GM18519 (cell line): ENCODE data around the gene EXOC6.
"Not testable (repeated sequence)": the region's sequence is repeated elsewhere in the genome, so short reads cannot be mapped to it uniquely, and the experiment has no call there.

Experiments
- ATAC-seq: cut with Tn5 transposase; IDR thresholded peaks from one replicate; pipeline ENCODE4 v1.9.1; 2021; ENCODE audit warnings: mild to moderate bottlenecking, moderate library complexity; ENCODE audit not compliant: unreplicated experiment, low FRiP score

Gene EXOC6

GRCh38 chr10:92929896-92930295, 81.6 kb downstream of the EXOC6 start:
- ATAC-seq, result no peak

- ATAC-seq, result no peak
Observed at GRCh38 chr10:92931597-92931996, 83.3 kb downstream of the EXOC6 start.

GRCh38 chr10:92937876-92938275, 89.6 kb downstream of the EXOC6 start:
- no peak for ATAC-seq

GRCh38 chr10:92938841-92939240, 90.5 kb downstream of the EXOC6 start:
- ATAC-seq, result no peak

- no peak for ATAC-seq
Observed at GRCh38 chr10:92942226-92942625, 93.9 kb downstream of the EXOC6 start.

GRCh38 chr10:92946491-92946890, 98.2 kb downstream of the EXOC6 start:
- no peak for ATAC-seq

- ATAC-seq, result not testable (repeated sequence)
Observed at GRCh38 chr10:92952573-92952972, 104.3 kb downstream of the EXOC6 start.

- no peak for ATAC-seq
Observed at GRCh38 chr10:92957223-92958010, 109.1 kb downstream of the EXOC6 start.

GRCh38 chr10:92961638-92962037, 113.3 kb downstream of the EXOC6 start:
- no peak for ATAC-seq

- no peak for ATAC-seq
Observed at GRCh38 chr10:92965314-92965713, 117.0 kb downstream of the EXOC6 start.

GRCh38 chr10:92967641-92968040, 119.3 kb downstream of the EXOC6 start:
- no peak for ATAC-seq

- no peak for ATAC-seq
Observed at GRCh38 chr10:92969151-92969550, 120.8 kb downstream of the EXOC6 start.

GRCh38 chr10:92970301-92971070, 122.2 kb downstream of the EXOC6 start:
- ATAC-seq, result no peak

- ATAC-seq, result no peak
Observed at GRCh38 chr10:92972066-92972870, 123.9 kb downstream of the EXOC6 start.

- ATAC-seq, result no peak
Observed at GRCh38 chr10:92972886-92973285, 124.6 kb downstream of the EXOC6 start.

GRCh38 chr10:92976278-92976677, 128.0 kb downstream of the EXOC6 start:
- ATAC-seq, result not testable (repeated sequence)

GRCh38 chr10:92989250-92989649, 140.9 kb downstream of the EXOC6 start:
- ATAC-seq, result no peak

- no peak for ATAC-seq
Observed at GRCh38 chr10:92990615-92991014, 142.3 kb downstream of the EXOC6 start.

- no peak for ATAC-seq
Observed at GRCh38 chr10:92991513-92991912, 143.2 kb downstream of the EXOC6 start.

- ATAC-seq, result no peak
Observed at GRCh38 chr10:92993699-92994272, 145.5 kb downstream of the EXOC6 start.

GRCh38 chr10:92995509-92995908, 147.2 kb downstream of the EXOC6 start:
- no peak for ATAC-seq
